GM23338 (cell line): ENCODE data around the gene SPTBN4. TPM values are rescaled to one million over a fixed set of nuclear protein-coding genes. Genes with fewer than 3 reads are reported as not detected.

ENCODE experiments used
- ATAC-seq: fragments of 200-7000 bp; cut with Tn5 transposase; 3 replicates; pipeline ENCODE4 v1.9.1; 2020
- DNase-seq: peaks from one replicate; pipeline ENCODE4 v3.0.0-alpha.2; 2015; ENCODE audit warnings: low spot score
- H2AFZ ChIP-seq: fragments of 200-600 bp; sonication (generic); 2 replicates; pipeline ENCODE4 v1.8.0; 2016; ENCODE audit warnings: antibody characterized with exemption, mild to moderate bottlenecking, moderate library complexity
- H3F3A ChIP-seq: fragments of 200-600 bp; sonication (generic); replicated peaks from 2 replicates; pipeline ENCODE4 v1.8.0; 2017; ENCODE audit warnings: antibody characterized with exemption, mixed run types, low read depth
- H3K27ac ChIP-seq: fragments of 200-600 bp; sonication (generic); 2 replicates; pipeline ENCODE4 v1.6.1; 2016; ENCODE audit warnings: low read depth
- H3K27me3 ChIP-seq: fragments of 200-600 bp; sonication (generic); 2 replicates; pipeline ENCODE4 v1.8.0; 2016; ENCODE audit warnings: mild to moderate bottlenecking, mixed run types, moderate library complexity; ENCODE audit not compliant: insufficient read depth
- H3K36me3 ChIP-seq: fragments of 200-600 bp; sonication (generic); 2 replicates; pipeline ENCODE4 v1.8.0; 2016; ENCODE audit warnings: mild to moderate bottlenecking; ENCODE audit not compliant: insufficient read depth
- H3K4me1 ChIP-seq: fragments of 200-600 bp; sonication (generic); 2 replicates; pipeline ENCODE4 v1.8.0; 2016; ENCODE audit warnings: mild to moderate bottlenecking, moderate library complexity; ENCODE audit not compliant: insufficient read depth
- H3K4me2 ChIP-seq: fragments of 200-600 bp; sonication (generic); 2 replicates; pipeline ENCODE4 v1.7.1; 2017; ENCODE audit warnings: mixed run types
- H3K4me3 ChIP-seq: fragments of 200-600 bp; sonication (generic); 2 replicates; pipeline ENCODE4 v1.6.1; 2016; ENCODE audit warnings: mixed run types
- H3K79me2 ChIP-seq: fragments of 200-600 bp; sonication (generic); replicated peaks from 2 replicates; pipeline ENCODE4 v1.8.0; 2017; ENCODE audit warnings: mild to moderate bottlenecking; ENCODE audit not compliant: insufficient read depth
- H3K9me2 ChIP-seq: fragments of 200-600 bp; sonication (generic); 2 replicates; pipeline ENCODE4 v1.8.0; 2017; ENCODE audit not compliant: insufficient read depth
- H4K20me1 ChIP-seq: fragments of 200-600 bp; sonication (generic); replicated peaks from 2 replicates; pipeline ENCODE4 v1.8.0; 2017; ENCODE audit warnings: mild to moderate bottlenecking; ENCODE audit not compliant: insufficient read depth
- H3K27ac Mint-ChIP-seq: 2 replicates; pipeline ENCODE4 v1.8.0; 2020; ENCODE audit warnings: inconsistent platforms, mild to moderate bottlenecking, moderate library complexity, mixed read lengths
- H3K27me3 Mint-ChIP-seq: 3 replicates; pipeline ENCODE4 v1.8.0; 2022; ENCODE audit warnings: low read depth, mild to moderate bottlenecking, moderate library complexity, mixed read lengths, inconsistent platforms; ENCODE audit not compliant: insufficient read depth, poor library complexity
- H3K36me3 Mint-ChIP-seq: 3 replicates; pipeline ENCODE4 v1.8.0; 2021; ENCODE audit warnings: low read depth, mild to moderate bottlenecking, inconsistent platforms, moderate library complexity, mixed read lengths
- H3K4me1 Mint-ChIP-seq: 3 replicates; pipeline ENCODE4 v1.8.0; 2020; ENCODE audit warnings: mild to moderate bottlenecking, inconsistent platforms, mixed read lengths
- H3K4me3 Mint-ChIP-seq: 3 replicates; pipeline ENCODE4 v1.8.0; 2021; ENCODE audit warnings: moderate library complexity, mild to moderate bottlenecking, inconsistent platforms, mixed read lengths
- H3K9me3 Mint-ChIP-seq: 3 replicates; pipeline ENCODE4 v1.8.0; 2020; ENCODE audit warnings: moderate library complexity, mild to moderate bottlenecking, inconsistent platforms, mixed read lengths
- CREB1 ChIP-seq: fragments of 250-450 bp; sonication (Bioruptor Pico); IDR thresholded peaks from 2 replicates; pipeline ENCODE4 v1.5.0; 2020; ENCODE audit warnings: low read depth, mild to moderate bottlenecking, moderate library complexity
- CTCF ChIP-seq, 2 experiments: fragments of 200-600 bp in 1 of 2; sonication (generic) in 1 of 2; conservative IDR thresholded peaks; 2 replicates each; pipeline versions ENCODE4 v1.5.1 to v1.6.1; 2016 to 2017; ENCODE audit warnings: antibody characterized with exemption in 2 of 2, low read depth in 2 of 2, mild to moderate bottlenecking in 2 of 2, moderate library complexity in 1 of 2
- ETS1 ChIP-seq: IDR thresholded peaks from 2 replicates; pipeline ENCODE4 v1.6.1; 2016; ENCODE audit warnings: antibody characterized with exemption
- EZH2 ChIP-seq: fragments of 200-600 bp; sonication (generic); IDR thresholded peaks from one replicate; pipeline ENCODE4 v1.8.0; 2017; ENCODE audit warnings: antibody characterized with exemption, mild to moderate bottlenecking, low read depth; ENCODE audit not compliant: unreplicated experiment
- EZH2phosphoT487 ChIP-seq: fragments of 200-600 bp; sonication (generic); IDR thresholded peaks from one replicate; pipeline ENCODE4 v1.8.1; 2018; ENCODE audit warnings: antibody characterized with exemption; ENCODE audit not compliant: unreplicated experiment
- JUNB ChIP-seq: IDR thresholded peaks from one replicate; pipeline ENCODE4 v1.6.1; 2016; ENCODE audit warnings: antibody characterized with exemption; ENCODE audit not compliant: unreplicated experiment
- NANOG ChIP-seq: IDR thresholded peaks from 2 replicates; pipeline ENCODE4 v1.6.1; 2016; ENCODE audit warnings: antibody characterized with exemption, borderline replicate concordance
- POLR2AphosphoS5 ChIP-seq: IDR thresholded peaks from 2 replicates; pipeline ENCODE4 v1.6.1; 2016; ENCODE audit warnings: antibody characterized with exemption, low read depth
- REST ChIP-seq: IDR thresholded peaks from one replicate; pipeline ENCODE4 v1.6.1; 2018; ENCODE audit warnings: antibody characterized with exemption; ENCODE audit not compliant: unreplicated experiment
- STAT1 ChIP-seq: IDR thresholded peaks from one replicate; pipeline ENCODE4 v1.6.1; 2016; ENCODE audit warnings: antibody characterized with exemption; ENCODE audit not compliant: unreplicated experiment
- ZNF114 ChIP-seq: fragments of 250-450 bp; sonication (Bioruptor Pico); IDR thresholded peaks from 2 replicates; pipeline ENCODE4 v1.5.0; 2020; ENCODE audit warnings: mild to moderate bottlenecking, moderate library complexity
- ZNF331 ChIP-seq: fragments of 250-450 bp; sonication (Bioruptor Pico); IDR thresholded peaks from 2 replicates; pipeline ENCODE4 v1.5.0; 2020; ENCODE audit warnings: low read depth, mild to moderate bottlenecking, moderate library complexity
- ZNF462 ChIP-seq: fragments of 250-450 bp; sonication (Bioruptor Pico); IDR thresholded peaks from 2 replicates; pipeline ENCODE4 v1.5.0; 2020; ENCODE audit warnings: mild to moderate bottlenecking, moderate library complexity
- polyA plus RNA-seq: library from polyadenylated mRNA; unstranded; fragments of >200 nt; fragmentation: Nextera tagmentation; extraction: Ambion mirVana; gene quantifications from 2 replicates; pipeline ENCODE4 v1.2.1, GENCODE V29; 2016
- total RNA-seq: library from RNA; depleted of rRNA; stranded (reverse); fragments of >200 nt; shearing (Covaris generic); gene quantifications from 2 replicates; pipeline ENCODE4 v1.2.3, GENCODE V29; 2014

SPTBN4 gene
- total and polyA plus RNA-seq, 2 experiments from 2014 or later: 1.6 to 2.3 TPM

- Histone ChIP-seq H3K79me2 (no peaks in the 10 kb centered on the region), H2AFZ (no peak overlapping the region), H3K27ac (no peak overlapping the region), H3K4me3 (no peak overlapping the region), H3K36me3 (no peaks in the 10 kb centered on the region), H3F3A (peaks cover 5% of the 10 kb centered on the region; the same call in 1 of the 2 replicates), H4K20me1 (no peaks in the 10 kb centered on the region), H3K9me2 (no peaks in the 10 kb centered on the region), H3K4me2 (no peak overlapping the region), H3K4me1 (peaks cover 4% of the 10 kb centered on the region; the same call in 1 of the 2 replicates), H3K27me3 (peaks cover 31% of the 10 kb centered on the region)
- no peak for TF ChIP-seq STAT1
- no peak for TF ChIP-seq JUNB
- no peak for TF ChIP-seq EZH2phosphoT487
- no peak for TF ChIP-seq POLR2AphosphoS5
- TF ChIP-seq NANOG: no peak
- TF ChIP-seq ZNF114 (CRISPR knock-in tag): no peak
- TF ChIP-seq REST: no peak
- no peak for TF ChIP-seq ETS1
- TF ChIP-seq EZH2: no peak
- no peak for TF ChIP-seq ZNF331 (CRISPR knock-in tag)
- no peak for TF ChIP-seq CTCF (conservative IDR thresholded peaks at IDR 0.05; ENCODE audit: low read depth in 2 of 2)
- TF ChIP-seq ZNF462 (CRISPR knock-in tag): no peak
- TF ChIP-seq CREB1: no peak
- H3K27ac Mint-ChIP-seq: no peak overlapping the region
- ATAC-seq: no peak
- H3K27me3 Mint-ChIP-seq: peaks cover 35% of the 10 kb centered on the region
- H3K36me3 Mint-ChIP-seq: peaks cover 4% of the 10 kb centered on the region; the same call in 2 of the 3 replicates
- peaks cover 11% of the 10 kb centered on the region for H3K4me1 Mint-ChIP-seq
- DNase-seq: no peak
- H3K9me3 Mint-ChIP-seq: peaks cover 21% of the 10 kb centered on the region
- H3K4me3 Mint-ChIP-seq: no peak overlapping the region
Measured at GRCh38 chr19:40524133-40524549, 57.3 kb downstream of the SPTBN4 start.
